Ovary (tissue), 3 donors: Measurements from ENCODE around the gene ARHGEF33.

Experiments
- CTCF ChIP-seq, 3 donors: fragments of 450-650 bp in 2 of 3; fragments of 200-600 bp in 1 of 3; IDR thresholded peaks; one replicate each; pipeline versions ENCODE4 v1.5.1 to v1.8.0; 2016 to 2022; ENCODE audit warnings: antibody characterized with exemption in 3 of 3, mild to moderate bottlenecking in 1 of 3
- EP300 ChIP-seq: sonication (generic); formaldehyde crosslinking; IDR thresholded peaks from one replicate; pipeline ENCODE4 v1.6.1; 2017; ENCODE audit warnings: antibody characterized with exemption
- POLR2A ChIP-seq: fragments of 450-650 bp; IDR thresholded peaks from one replicate; pipeline ENCODE4 v1.6.1; 2017; ENCODE audit warnings: antibody characterized with exemption, mild to moderate bottlenecking, moderate library complexity
- donor health status: DM: no; HTN: no; CAD: no.

GRCh38 chr2:38945372-38945771 lies 55.7 kb downstream of the ARHGEF33 start:
- TF ChIP-seq CTCF (IDR thresholded peaks at IDR 0.05) (no peak), POLR2A (no peak), EP300 (no peak)
